Thyroid gland (tissue), 4 donors: Measurements from ENCODE around the gene PRKCZ.

Experiments
- POLR2A ChIP-seq, 2 donors: fragments of 450-650 bp; IDR thresholded peaks; one replicate each; pipeline ENCODE4 v1.6.1; 2017; ENCODE audit warnings: antibody characterized with exemption in 2 of 2, mild to moderate bottlenecking in 2 of 2, moderate library complexity in 1 of 2
- TF ChIP-seq, protein P1 (sequence below), 6 experiments: fragments of 200-600 bp in 3 of 6; fragments of 450-650 bp in 3 of 6; sonication (generic) in 3 of 6; IDR thresholded peaks; one replicate each; pipeline ENCODE4 v1.5.1; 2016 to 2019; ENCODE audit warnings: antibody characterized with exemption in 6 of 6, mild to moderate bottlenecking in 2 of 6, inconsistent platforms in 1 of 6, moderate library complexity in 1 of 6

DNA sequence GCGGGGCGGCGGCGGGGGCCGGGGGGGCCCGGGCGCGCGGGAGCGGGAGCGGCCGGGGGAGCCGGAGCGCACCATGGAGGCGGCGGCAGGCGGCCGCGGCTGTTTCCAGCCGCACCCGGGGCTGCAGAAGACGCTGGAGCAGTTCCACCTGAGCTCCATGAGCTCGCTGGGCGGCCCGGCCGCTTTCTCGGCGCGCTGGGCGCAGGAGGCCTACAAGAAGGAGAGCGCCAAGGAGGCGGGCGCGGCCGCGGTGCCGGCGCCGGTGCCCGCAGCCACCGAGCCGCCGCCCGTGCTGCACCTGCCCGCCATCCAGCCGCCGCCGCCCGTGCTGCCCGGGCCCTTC lies 178.5 kb downstream of the PRKCZ start:
- no peak for TF ChIP-seq POLR2A (IDR thresholded peaks at IDR 0.05)
- TF ChIP-seq, protein P1, sequence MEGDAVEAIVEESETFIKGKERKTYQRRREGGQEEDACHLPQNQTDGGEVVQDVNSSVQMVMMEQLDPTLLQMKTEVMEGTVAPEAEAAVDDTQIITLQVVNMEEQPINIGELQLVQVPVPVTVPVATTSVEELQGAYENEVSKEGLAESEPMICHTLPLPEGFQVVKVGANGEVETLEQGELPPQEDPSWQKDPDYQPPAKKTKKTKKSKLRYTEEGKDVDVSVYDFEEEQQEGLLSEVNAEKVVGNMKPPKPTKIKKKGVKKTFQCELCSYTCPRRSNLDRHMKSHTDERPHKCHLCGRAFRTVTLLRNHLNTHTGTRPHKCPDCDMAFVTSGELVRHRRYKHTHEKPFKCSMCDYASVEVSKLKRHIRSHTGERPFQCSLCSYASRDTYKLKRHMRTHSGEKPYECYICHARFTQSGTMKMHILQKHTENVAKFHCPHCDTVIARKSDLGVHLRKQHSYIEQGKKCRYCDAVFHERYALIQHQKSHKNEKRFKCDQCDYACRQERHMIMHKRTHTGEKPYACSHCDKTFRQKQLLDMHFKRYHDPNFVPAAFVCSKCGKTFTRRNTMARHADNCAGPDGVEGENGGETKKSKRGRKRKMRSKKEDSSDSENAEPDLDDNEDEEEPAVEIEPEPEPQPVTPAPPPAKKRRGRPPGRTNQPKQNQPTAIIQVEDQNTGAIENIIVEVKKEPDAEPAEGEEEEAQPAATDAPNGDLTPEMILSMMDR (IDR thresholded peaks at IDR 0.05) = no peak
